NT2/D1 (cell line): Measurements from ENCODE around the gene IL21R.

Experiments used
- DNase-seq: peaks from one replicate; pipeline ENCODE4 v3.0.0-alpha.2; 2011; ENCODE audit warnings: low read depth, low spot score
- H3K27me3 ChIP-seq: 2 replicates; pipeline ENCODE4 v1.6.0; 2011; ENCODE audit warnings: mild to moderate bottlenecking; ENCODE audit not compliant: insufficient read length, insufficient read depth
- H3K36me3 ChIP-seq: 2 replicates; pipeline ENCODE4 v1.6.1; 2011; ENCODE audit warnings: mild to moderate bottlenecking, low read length, mixed read lengths; ENCODE audit not compliant: insufficient read depth, insufficient read length
- H3K4me1 ChIP-seq: 2 replicates; pipeline ENCODE4 v1.5.1; 2011; ENCODE audit not compliant: insufficient read depth, insufficient read length
- H3K4me3 ChIP-seq: 2 replicates; pipeline ENCODE4 v1.5.1; 2011; ENCODE audit warnings: low read depth; ENCODE audit not compliant: insufficient read length
- H3K9ac ChIP-seq: 2 replicates; pipeline ENCODE4 v1.6.0; 2011; ENCODE audit warnings: low read depth; ENCODE audit not compliant: insufficient read length
- H3K9me3 ChIP-seq: 2 replicates; pipeline ENCODE4 v1.5.1; 2011; ENCODE audit warnings: mild to moderate bottlenecking, low read length; ENCODE audit not compliant: insufficient read depth
- SUZ12 ChIP-seq: IDR thresholded peaks from 2 replicates; pipeline ENCODE4 v1.6.1; 2011; ENCODE audit not compliant: insufficient read length, insufficient read depth; ENCODE audit errors: extremely low read depth
- YY1 ChIP-seq: IDR thresholded peaks from 2 replicates; pipeline ENCODE4 v1.6.1; 2011; ENCODE audit not compliant: insufficient read length, insufficient read depth
- ZNF274 ChIP-seq: IDR thresholded peaks from 2 replicates; pipeline ENCODE4 v1.6.1; 2011; ENCODE audit warnings: mild to moderate bottlenecking, low read depth, low read length

IL21R gene

DNA sequence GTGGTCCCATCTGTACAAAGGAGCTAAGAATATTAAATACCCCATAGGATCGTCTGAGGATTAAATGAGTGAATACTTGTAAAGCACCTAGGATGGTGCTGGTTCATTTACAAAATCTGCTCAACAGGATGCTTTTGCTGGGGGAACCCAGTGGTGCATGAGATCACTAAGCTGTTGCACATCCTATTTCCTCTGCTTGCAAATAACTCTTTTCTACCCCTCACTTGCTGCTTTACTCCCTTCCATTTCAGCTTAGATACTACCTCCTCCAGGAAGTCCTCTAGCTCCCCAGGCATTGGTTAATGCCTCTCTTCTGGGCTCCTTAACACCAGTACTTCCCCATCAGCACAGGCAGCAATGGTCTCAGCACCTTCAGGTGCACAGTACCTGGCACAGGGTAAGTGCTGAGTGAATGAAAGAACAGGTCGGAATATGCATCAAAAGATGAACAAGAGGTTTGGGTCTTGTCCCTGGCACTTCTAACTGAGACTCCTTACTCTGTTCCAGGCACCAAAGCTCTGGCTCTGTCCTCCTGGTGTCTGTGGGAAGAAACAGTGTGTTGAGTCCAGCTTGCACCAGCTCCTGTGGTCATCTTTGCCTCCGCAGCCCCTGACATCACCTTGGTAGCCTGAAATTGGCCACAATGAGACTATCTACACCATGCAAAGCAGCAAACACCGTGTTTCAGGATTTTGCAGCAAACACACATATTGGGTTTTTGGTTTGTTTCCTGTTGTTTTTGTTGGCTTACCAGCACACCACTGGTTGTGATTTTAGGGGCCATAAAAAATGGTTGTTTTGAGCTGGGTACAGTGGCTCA is 24.1 kb upstream of the IL21R start:
- no peak for DNase-seq
- no peaks in the 10 kb centered on the region for H3K36me3 ChIP-seq
- no peak overlapping the region for H3K4me3 ChIP-seq
- TF ChIP-seq ZNF274: no peak
- no peak for TF ChIP-seq YY1
- TF ChIP-seq SUZ12: no peak
- H3K9ac ChIP-seq: no peak overlapping the region
- no peaks in the 10 kb centered on the region for H3K27me3 ChIP-seq
- peaks cover 6% of the 10 kb centered on the region for H3K4me1 ChIP-seq
- 0 out of 2 replicates have a peak, but pooled peaks cover 5% of the 10 kb centered on the region for H3K9me3 ChIP-seq

DNA sequence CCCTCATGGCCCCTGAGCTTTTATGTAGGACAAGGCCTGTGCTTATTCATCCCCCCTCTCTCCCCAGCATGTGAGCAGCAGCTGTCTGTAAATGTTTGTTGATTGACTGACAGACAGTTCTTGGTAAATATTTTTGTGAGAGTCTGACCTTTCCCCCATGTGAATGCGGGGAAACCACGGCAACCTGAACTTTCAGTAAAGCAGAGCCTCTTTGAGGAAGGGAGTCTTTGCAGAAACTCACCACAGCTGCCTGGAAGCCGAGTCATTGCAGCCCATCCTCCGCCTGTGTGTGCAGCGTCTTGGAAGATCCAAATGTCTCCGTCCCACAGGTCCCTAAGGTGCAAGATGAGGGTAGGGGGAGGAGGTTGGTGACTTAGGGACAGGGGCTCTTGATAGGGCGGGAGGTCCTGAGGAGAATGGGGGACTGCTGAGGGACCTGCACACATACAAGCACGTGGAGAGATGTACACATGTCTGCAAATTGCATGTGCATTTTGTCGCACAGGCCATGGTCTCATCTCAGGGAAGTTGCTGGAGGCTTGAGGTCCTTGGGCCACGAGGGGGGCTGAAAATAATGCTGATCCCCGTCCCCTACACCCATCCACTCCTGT is 23.0 kb upstream of the IL21R start:
- Histone ChIP-seq H3K9me3 (0 out of 2 replicates have a peak, but pooled peaks cover 5% of the 10 kb centered on the region), H3K4me3 (no peak overlapping the region), H3K9ac (peak overlapping the region; percentile 23), H3K36me3 (no peaks in the 10 kb centered on the region), H3K4me1 (peaks cover 6% of the 10 kb centered on the region), H3K27me3 (no peaks in the 10 kb centered on the region)
- TF ChIP-seq YY1 (no peak), ZNF274 (no peak), SUZ12 (no peak)
- DNase-seq: no peak

DNA sequence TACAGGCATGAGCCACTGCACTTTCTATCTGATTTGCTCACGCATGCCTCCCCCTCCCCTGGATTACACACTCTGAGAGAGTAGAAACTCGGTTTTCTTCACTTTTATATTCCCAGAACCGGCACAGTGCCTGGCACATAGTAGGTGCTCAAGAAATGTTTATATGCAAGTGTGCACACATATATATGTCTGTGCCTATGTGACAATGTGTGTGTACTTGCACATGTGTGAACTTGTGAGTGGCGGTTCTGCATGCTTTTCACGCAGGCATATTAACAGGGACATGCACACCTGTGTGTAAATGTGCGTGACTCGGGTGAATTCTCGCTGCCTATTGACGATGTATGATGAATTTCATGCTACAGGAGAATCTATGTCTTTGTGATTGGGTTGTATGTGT is 22.1 kb upstream of the IL21R start:
- no peak for DNase-seq
- no peak for TF ChIP-seq ZNF274
- no peak for TF ChIP-seq YY1
- TF ChIP-seq SUZ12: no peak
- H3K9me3 ChIP-seq: 0 out of 2 replicates have a peak, but pooled peaks cover 13% of the 10 kb centered on the region
- no peak overlapping the region for H3K4me3 ChIP-seq
- H3K27me3 ChIP-seq: no peaks in the 10 kb centered on the region
- H3K4me1 ChIP-seq: peaks cover 6% of the 10 kb centered on the region
- no peak overlapping the region for H3K9ac ChIP-seq
- H3K36me3 ChIP-seq: no peaks in the 10 kb centered on the region

DNA sequence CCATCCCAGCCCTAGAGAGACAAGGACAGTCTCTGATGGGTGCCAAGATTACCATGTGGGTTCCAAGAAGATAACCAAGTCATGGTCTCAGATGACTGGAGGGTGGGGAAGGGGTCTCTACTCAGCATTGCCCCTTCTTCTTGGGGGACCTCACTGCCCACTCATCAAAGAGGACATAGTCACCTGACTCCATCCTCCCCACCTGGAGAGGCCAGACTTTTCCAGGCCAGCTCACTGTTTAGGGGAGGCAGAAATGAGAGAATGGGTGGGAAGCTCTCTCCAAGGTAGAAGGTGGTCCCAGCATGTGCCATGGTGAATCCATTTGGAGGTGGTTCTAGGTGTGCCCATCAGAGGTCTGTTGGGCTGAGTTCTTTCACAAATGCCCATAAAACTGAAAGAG is 20.7 kb upstream of the IL21R start:
- Histone ChIP-seq H3K9me3 (0 out of 2 replicates have a peak, but pooled peaks cover 14% of the 10 kb centered on the region), H3K4me1 (peaks cover 6% of the 10 kb centered on the region), H3K36me3 (no peaks in the 10 kb centered on the region), H3K27me3 (no peaks in the 10 kb centered on the region), H3K4me3 (no peak overlapping the region), H3K9ac (no peak overlapping the region)
- no peak for DNase-seq
- TF ChIP-seq ZNF274 (no peak), YY1 (no peak), SUZ12 (no peak)

DNA sequence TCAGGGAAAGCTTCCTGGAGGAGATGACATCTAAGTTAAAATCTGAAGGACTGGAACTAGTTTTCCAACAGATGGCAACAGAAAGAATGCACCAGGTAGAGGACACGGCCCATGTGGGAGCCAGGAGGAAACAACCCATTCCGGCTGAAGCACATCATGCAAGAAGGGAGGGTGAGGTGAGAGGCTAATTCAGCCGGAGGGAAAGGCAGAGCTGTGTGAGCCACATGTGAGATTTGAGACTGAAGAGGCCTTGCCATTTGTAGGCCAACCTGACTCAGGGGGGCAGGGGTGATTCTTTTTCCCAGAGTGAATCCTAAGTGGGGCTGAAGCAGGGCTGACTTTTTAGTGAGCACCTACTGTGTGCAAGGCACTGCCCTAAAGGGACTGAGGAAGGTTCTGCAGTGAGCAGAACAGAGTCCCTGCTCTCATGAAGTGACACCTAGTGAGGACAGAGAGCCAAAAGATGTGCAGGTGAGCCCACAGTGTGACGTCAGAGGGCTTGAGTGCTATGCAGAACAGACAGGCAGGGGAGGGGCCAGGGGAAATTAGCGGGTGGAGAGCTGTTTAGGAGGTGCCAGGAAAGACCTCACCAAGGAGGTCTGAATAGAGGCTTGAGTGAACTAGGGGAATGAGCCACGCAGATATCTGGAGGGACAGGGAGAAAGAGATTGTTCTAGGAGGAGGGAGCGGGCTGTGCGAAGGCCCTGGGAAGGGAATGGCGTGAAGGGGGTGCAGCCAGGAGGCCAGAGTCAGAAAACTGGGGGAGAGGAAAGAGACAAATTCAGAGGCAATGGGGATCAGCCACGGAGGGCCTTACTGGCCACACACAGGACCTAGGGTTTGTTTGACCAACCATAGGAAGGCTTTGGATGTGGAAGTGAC is 19.8 kb upstream of the IL21R start:
- TF ChIP-seq ZNF274 (no peak), YY1 (no peak), SUZ12 (no peak)
- no peak for DNase-seq
- H3K9ac ChIP-seq: no peak overlapping the region
- peaks cover 6% of the 10 kb centered on the region for H3K4me1 ChIP-seq
- no peaks in the 10 kb centered on the region for H3K27me3 ChIP-seq
- H3K9me3 ChIP-seq: 0 out of 2 replicates have a peak, but pooled peaks cover 14% of the 10 kb centered on the region
- no peaks in the 10 kb centered on the region for H3K36me3 ChIP-seq
- H3K4me3 ChIP-seq: no peak overlapping the region

DNA sequence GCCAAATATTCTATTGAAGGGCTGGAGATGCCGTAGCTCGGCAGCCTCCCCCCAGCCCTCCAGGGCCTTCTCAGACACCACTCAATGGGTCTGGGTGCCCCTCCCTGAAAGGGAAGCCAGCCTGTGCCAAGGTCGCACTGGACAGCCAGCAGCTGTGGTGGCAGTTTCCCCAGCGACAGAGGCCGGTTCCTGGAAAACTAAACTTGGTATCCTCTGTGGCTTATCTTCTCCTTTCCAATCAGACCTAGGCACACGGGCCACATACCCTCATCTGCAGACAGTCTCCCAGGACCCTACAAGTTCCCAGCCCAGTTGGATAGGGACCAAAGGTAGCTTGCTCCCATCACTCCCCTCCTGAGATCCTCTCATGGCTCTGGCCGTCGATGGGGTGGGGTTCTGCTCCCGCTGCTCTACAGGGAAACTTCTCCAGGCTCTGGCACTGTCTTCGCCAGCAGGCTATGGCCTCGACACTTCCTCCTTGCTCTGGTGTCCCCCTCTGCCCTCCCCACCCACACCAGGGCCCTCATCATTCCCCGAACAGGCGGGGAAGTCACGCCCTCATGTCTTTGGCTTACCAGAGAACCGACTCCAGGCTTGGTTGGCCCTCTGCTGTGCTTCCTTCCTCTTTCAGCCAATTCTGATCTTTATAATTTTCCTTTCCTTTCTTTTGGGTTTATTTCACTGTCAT is 18.3 kb upstream of the IL21R start:
- Histone ChIP-seq H3K9ac (no peak overlapping the region), H3K4me1 (peaks cover 6% of the 10 kb centered on the region)

More for the DNA sequence above, 18.3 kb upstream of the IL21R start:
- H3K9me3 ChIP-seq: 0 out of 2 replicates have a peak, but pooled peaks cover 14% of the 10 kb centered on the region
- no peak for DNase-seq
- H3K27me3 ChIP-seq: no peaks in the 10 kb centered on the region
- no peak for TF ChIP-seq YY1
- TF ChIP-seq SUZ12: no peak
- TF ChIP-seq ZNF274: no peak
- H3K4me3 ChIP-seq: no peak overlapping the region
- H3K36me3 ChIP-seq: no peaks in the 10 kb centered on the region
